ENCODE measurements around the gene ELOA.

The ELOA gene

GRCh38 chr1:23751050-23751814, 8.0 kb downstream of the ELOA start (continued):
- TF ChIP-seq ZNF510 (tag by site-specific recombination; IDR thresholded peaks at IDR 0.05; ENCODE audit: insufficient replicate concordance) (no peak), TCF7L2 (IDR thresholded peaks at IDR 0.05; ENCODE audit: borderline replicate concordance, low read depth, low read length) (no peak), ZNF112 (tag by site-specific recombination; IDR thresholded peaks at IDR 0.05) (no peak), ZNF658 (tag by site-specific recombination; IDR thresholded peaks at IDR 0.05) (no peak), ZFP69B (tag by site-specific recombination; IDR thresholded peaks at IDR 0.05) (no peak), BCL11B (tag by site-specific recombination; IDR thresholded peaks at IDR 0.05; ENCODE audit: low read depth) (no peak), ZNF837 (tag by site-specific recombination; IDR thresholded peaks at IDR 0.05) (no peak), ZNF433 (tag by site-specific recombination; IDR thresholded peaks at IDR 0.05; ENCODE audit: low read depth) (no peak), GLI2 (tag by site-specific recombination; IDR thresholded peaks at IDR 0.05; ENCODE audit: borderline replicate concordance, low read depth) (no peak), GFI1B (tag by site-specific recombination; IDR thresholded peaks at IDR 0.05) (no peak), KLF7 (tag by site-specific recombination; IDR thresholded peaks at IDR 0.05; ENCODE audit: borderline replicate concordance) (no peak), ZNF707 (tag by site-specific recombination; IDR thresholded peaks at IDR 0.05) (no peak)

GRCh38 chr1:23751815-23752200, 8.5 kb downstream of the ELOA start:
- H3K9me3 ChIP-seq (ENCODE audit: control insufficient read depth, insufficient read depth, low read depth, low read length): no peaks in the 10 kb centered on the region
- ChIA-PET POLR2A (no interaction called here), CTCF (interaction anchor here (0.6 to 1.8 kb wide), 11 partner anchors 10 to 165 kb away, joined by 3 to 6 read pairs (median 3); no protein-coding TSS in a partner anchor)
- H3K27ac ChIP-seq (ENCODE audit: extremely low read depth, low read depth, low read length): no peak overlapping the region
- H3K4me1 ChIP-seq (ENCODE audit: control insufficient read depth, insufficient read depth, low read length): no peaks in the 10 kb centered on the region
- H3K4me3 ChIP-seq (ENCODE audit: low read depth, low read length): no peak overlapping the region
- TF ChIP-seq ZNF274 (IDR thresholded peaks at IDR 0.05; ENCODE audit: low read length): no peak
- TF ChIP-seq ZNF274 (tag by site-specific recombination; IDR thresholded peaks at IDR 0.05; ENCODE audit: borderline replicate concordance): no peak
- no peak for TF ChIP-seq ZFP3 (tag by site-specific recombination; IDR thresholded peaks at IDR 0.05; ENCODE audit: low read depth)
- no peak for TF ChIP-seq ZNF133 (tag by site-specific recombination; IDR thresholded peaks at IDR 0.05)
- no peak for TF ChIP-seq ZNF747 (tag by site-specific recombination; IDR thresholded peaks at IDR 0.05)
- no peak for TF ChIP-seq ZNF239 (tag by site-specific recombination; IDR thresholded peaks at IDR 0.05)
- peaks cover 49 to 98% of the 10 kb centered on the region in 2 experiments for H3K36me3 ChIP-seq (ENCODE audit: control insufficient read depth in 2 of 2, insufficient read depth in 1 of 2, low read length in 2 of 2)

- peaks cover 57 to 98% of the 10 kb centered on the region in 2 experiments for H3K36me3 ChIP-seq (ENCODE audit: control insufficient read depth in 2 of 2, insufficient read depth in 1 of 2, low read length in 2 of 2)
- POLR2A ChIA-PET: no interaction called here
- no peaks in the 10 kb centered on the region for H3K9me3 ChIP-seq (ENCODE audit: control insufficient read depth, insufficient read depth, low read depth, low read length)
- CTCF ChIA-PET: interaction anchor here (0.6 to 2.0 kb wide), 5 partner anchors 8 to 115 kb away, joined by 3 to 6 read pairs (median 3); no protein-coding TSS in a partner anchor
- H3K4me3 ChIP-seq (ENCODE audit: low read depth, low read length): no peak overlapping the region
- H3K4me1 ChIP-seq (ENCODE audit: control insufficient read depth, insufficient read depth, low read length): no peaks in the 10 kb centered on the region
- no peak overlapping the region for H3K27ac ChIP-seq (ENCODE audit: extremely low read depth, low read depth, low read length)
- TF ChIP-seq TSHZ1 (tag by site-specific recombination; IDR thresholded peaks at IDR 0.05; ENCODE audit: borderline replicate concordance) (no peak), ZNF37A (tag by site-specific recombination; IDR thresholded peaks at IDR 0.05) (no peak), ZNF791 (tag by site-specific recombination; IDR thresholded peaks at IDR 0.05) (no peak), SETDB1 (IDR thresholded peaks at IDR 0.05; ENCODE audit: insufficient read length, low read length) (no peak), ZNF777 (tag by site-specific recombination; IDR thresholded peaks at IDR 0.05; ENCODE audit: borderline replicate concordance) (no peak), ZFP37 (tag by site-specific recombination; IDR thresholded peaks at IDR 0.05) (no peak), RBAK (tag by site-specific recombination; IDR thresholded peaks at IDR 0.05) (no peak), TCF7L2 (IDR thresholded peaks at IDR 0.05; ENCODE audit: borderline replicate concordance, low read depth, low read length) (no peak), ZNF560 (tag by site-specific recombination; IDR thresholded peaks at IDR 0.05; ENCODE audit: borderline replicate concordance) (no peak), ZNF362 (tag by site-specific recombination; IDR thresholded peaks at IDR 0.05) (no peak), ATF2 (tag by site-specific recombination; IDR thresholded peaks at IDR 0.05; ENCODE audit: low read depth) (no peak)
Observed at GRCh38 chr1:23752909-23753308, 9.6 kb downstream of the ELOA start.
